Transverse colon (tissue), 3 donors: ENCODE data around the gene NFAT5.

Experiments
- EP300 ChIP-seq: sonication (generic); formaldehyde crosslinking; IDR thresholded peaks from one replicate; pipeline ENCODE4 v1.6.1; 2017; ENCODE audit warnings: antibody characterized with exemption, low read depth
- POLR2A ChIP-seq: fragments of 450-650 bp; IDR thresholded peaks from one replicate; pipeline ENCODE4 v1.6.1; 2016; ENCODE audit warnings: antibody characterized with exemption, mild to moderate bottlenecking, moderate library complexity
- TF ChIP-seq, protein P1 (sequence below), 5 experiments: fragments of 200-600 bp in 3 of 5; fragments of 450-650 bp in 2 of 5; sonication (generic) in 3 of 5; IDR thresholded peaks; 1 replicate in 2 of 5; 2 replicates in 3 of 5; pipeline ENCODE4 v1.5.1; 2016 to 2017; ENCODE audit warnings: antibody characterized with exemption in 5 of 5, inconsistent platforms in 3 of 5, mild to moderate bottlenecking in 2 of 5, moderate library complexity in 1 of 5

DNA sequence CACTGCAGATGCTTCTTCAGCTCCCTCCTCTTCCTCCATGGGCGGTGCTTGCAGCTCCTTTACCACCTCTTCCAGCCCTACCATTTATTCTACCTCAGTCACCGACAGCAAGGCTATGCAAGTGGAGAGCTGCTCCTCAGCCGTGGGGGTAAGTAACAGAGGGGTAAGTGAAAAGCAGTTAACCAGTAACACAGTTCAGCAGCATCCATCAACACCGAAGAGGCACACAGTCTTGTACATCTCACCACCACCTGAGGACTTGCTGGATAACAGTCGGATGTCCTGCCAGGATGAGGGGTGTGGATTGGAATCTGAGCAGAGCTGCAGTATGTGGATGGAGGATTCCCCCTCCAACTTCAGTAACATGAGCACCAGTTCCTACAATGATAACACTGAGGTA lies 81.3 kb downstream of the NFAT5 start:
- TF ChIP-seq, protein P1, sequence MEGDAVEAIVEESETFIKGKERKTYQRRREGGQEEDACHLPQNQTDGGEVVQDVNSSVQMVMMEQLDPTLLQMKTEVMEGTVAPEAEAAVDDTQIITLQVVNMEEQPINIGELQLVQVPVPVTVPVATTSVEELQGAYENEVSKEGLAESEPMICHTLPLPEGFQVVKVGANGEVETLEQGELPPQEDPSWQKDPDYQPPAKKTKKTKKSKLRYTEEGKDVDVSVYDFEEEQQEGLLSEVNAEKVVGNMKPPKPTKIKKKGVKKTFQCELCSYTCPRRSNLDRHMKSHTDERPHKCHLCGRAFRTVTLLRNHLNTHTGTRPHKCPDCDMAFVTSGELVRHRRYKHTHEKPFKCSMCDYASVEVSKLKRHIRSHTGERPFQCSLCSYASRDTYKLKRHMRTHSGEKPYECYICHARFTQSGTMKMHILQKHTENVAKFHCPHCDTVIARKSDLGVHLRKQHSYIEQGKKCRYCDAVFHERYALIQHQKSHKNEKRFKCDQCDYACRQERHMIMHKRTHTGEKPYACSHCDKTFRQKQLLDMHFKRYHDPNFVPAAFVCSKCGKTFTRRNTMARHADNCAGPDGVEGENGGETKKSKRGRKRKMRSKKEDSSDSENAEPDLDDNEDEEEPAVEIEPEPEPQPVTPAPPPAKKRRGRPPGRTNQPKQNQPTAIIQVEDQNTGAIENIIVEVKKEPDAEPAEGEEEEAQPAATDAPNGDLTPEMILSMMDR (IDR thresholded peaks at IDR 0.05), result no peak
- TF ChIP-seq POLR2A (no peak), EP300 (no peak)
